ENCODE results near the gene C9orf43. TPM values are rescaled to one million over a fixed set of nuclear protein-coding genes. Genes with fewer than 3 reads are reported as not detected.
"Not testable (repeated sequence)": the region's sequence is repeated elsewhere in the genome, so short reads cannot be mapped to it uniquely, and the experiment has no call there.

Gene C9orf43
- total RNA-seq, 1 donor from 2014 or later, result 0.48 TPM

- no peak for DNase-seq (ENCODE audit: low spot score)
- peaks cover 41% of the 10 kb centered on the region for H3K36me3 Mint-ChIP-seq (ENCODE audit: low read depth)
- H3K9me3 Mint-ChIP-seq, result no peaks in the 10 kb centered on the region
- no peaks in the 10 kb centered on the region for H3K4me1 Mint-ChIP-seq (ENCODE audit: low read depth)
- H3K27me3 Mint-ChIP-seq (ENCODE audit: low read depth), result no peaks in the 10 kb centered on the region
- H3K4me3 Mint-ChIP-seq (ENCODE audit: low read depth), result no peak overlapping the region
- intact Hi-C loops (cut with micrococcal nuclease), result no loop called here
- H3K27ac Mint-ChIP-seq, result no peak overlapping the region
Observed at GRCh38 chr9:113390192-113390960, 20.2 kb upstream of the C9orf43 start.

- DNase-seq (ENCODE audit: low spot score), result no peak
- Mint-ChIP-seq H3K36me3 (ENCODE audit: low read depth) (peaks cover 33% of the 10 kb centered on the region), H3K27me3 (ENCODE audit: low read depth) (no peaks in the 10 kb centered on the region), H3K4me3 (ENCODE audit: low read depth) (no peak overlapping the region), H3K9me3 (no peaks in the 10 kb centered on the region), H3K4me1 (ENCODE audit: low read depth) (no peaks in the 10 kb centered on the region), H3K27ac (no peak overlapping the region)
- intact Hi-C loops (cut with micrococcal nuclease), result no loop called here
Observed at GRCh38 chr9:113391917-113392316, 18.6 kb upstream of the C9orf43 start.

- Mint-ChIP-seq H3K27ac (no peak overlapping the region), H3K4me1 (ENCODE audit: low read depth) (peaks cover 1% of the 10 kb centered on the region), H3K36me3 (ENCODE audit: low read depth) (peaks cover 22% of the 10 kb centered on the region), H3K27me3 (ENCODE audit: low read depth) (no peaks in the 10 kb centered on the region), H3K9me3 (no peaks in the 10 kb centered on the region), H3K4me3 (ENCODE audit: low read depth) (no peak overlapping the region)
- intact Hi-C loops (cut with micrococcal nuclease), result no loop called here
- DNase-seq (ENCODE audit: low spot score), result no peak
Observed at GRCh38 chr9:113393281-113393680, 17.3 kb upstream of the C9orf43 start.

GRCh38 chr9:113395000-113395861, 15.3 kb upstream of the C9orf43 start:
- peaks cover 14% of the 10 kb centered on the region for H3K4me1 Mint-ChIP-seq (ENCODE audit: low read depth)
- H3K27ac Mint-ChIP-seq, result no peak overlapping the region
- no peak for DNase-seq (ENCODE audit: low spot score)
- H3K27me3 Mint-ChIP-seq (ENCODE audit: low read depth), result no peaks in the 10 kb centered on the region
- no peaks in the 10 kb centered on the region for H3K9me3 Mint-ChIP-seq
- intact Hi-C loops (cut with micrococcal nuclease), result no loop called here
- peaks cover 17% of the 10 kb centered on the region for H3K36me3 Mint-ChIP-seq (ENCODE audit: low read depth)
- H3K4me3 Mint-ChIP-seq (ENCODE audit: low read depth), result no peak overlapping the region

GRCh38 chr9:113397203-113397631, 13.3 kb upstream of the C9orf43 start:
- H3K9me3 Mint-ChIP-seq, result no peaks in the 10 kb centered on the region
- H3K4me3 Mint-ChIP-seq (ENCODE audit: low read depth), result no peak overlapping the region
- H3K27ac Mint-ChIP-seq, result no peak overlapping the region

GRCh38 chr9:113398796-113399195, 11.8 kb upstream of the C9orf43 start:
- DNase-seq (ENCODE audit: low spot score), result no peak
- Mint-ChIP-seq H3K4me1 (ENCODE audit: low read depth) (peaks cover 20% of the 10 kb centered on the region), H3K4me3 (ENCODE audit: low read depth) (no peak overlapping the region), H3K27ac (no peak overlapping the region), H3K36me3 (ENCODE audit: low read depth) (peaks cover 5% of the 10 kb centered on the region), H3K9me3 (no peaks in the 10 kb centered on the region), H3K27me3 (ENCODE audit: low read depth) (no peaks in the 10 kb centered on the region)
- intact Hi-C loops (cut with micrococcal nuclease), result no loop called here

More at GRCh38 chr9:113397203-113397631, 13.3 kb upstream of the C9orf43 start:
- DNase-seq (ENCODE audit: low spot score), result no peak
- peaks cover 5% of the 10 kb centered on the region for H3K36me3 Mint-ChIP-seq (ENCODE audit: low read depth)
- peaks cover 20% of the 10 kb centered on the region for H3K4me1 Mint-ChIP-seq (ENCODE audit: low read depth)
- intact Hi-C loops (cut with micrococcal nuclease), result no loop called here
- H3K27me3 Mint-ChIP-seq (ENCODE audit: low read depth), result no peaks in the 10 kb centered on the region

GRCh38 chr9:113399646-113400200, 10.8 kb upstream of the C9orf43 start:
- H3K4me1 Mint-ChIP-seq (ENCODE audit: low read depth), result peaks cover 20% of the 10 kb centered on the region
- intact Hi-C loops (cut with micrococcal nuclease), result loop anchor here (2.0 kb wide), 3 partner anchors 59 to 179 kb away; partner anchors contain the start of genes FKBP15, SLC31A1 and WDR31
- no peak for DNase-seq (ENCODE audit: low spot score)
- H3K27me3 Mint-ChIP-seq (ENCODE audit: low read depth), result no peaks in the 10 kb centered on the region
- no peak overlapping the region for H3K27ac Mint-ChIP-seq
- H3K9me3 Mint-ChIP-seq, result no peaks in the 10 kb centered on the region
- peak overlapping the region; percentile 74 for H3K4me3 Mint-ChIP-seq (ENCODE audit: low read depth)
- peaks cover 5% of the 10 kb centered on the region for H3K36me3 Mint-ChIP-seq (ENCODE audit: low read depth)

- intact Hi-C loops (cut with micrococcal nuclease), result loop anchor here (1.0 to 2.0 kb wide), 10 partner anchors 9 to 257 kb away; partner anchors contain the start of genes C9orf43, FKBP15, POLE3 and SLC31A1
- H3K27ac Mint-ChIP-seq, result peak within 1 kb of the TSS; percentile 62
Observed at GRCh38 chr9:113401027-113401792, 9.3 kb upstream of the C9orf43 start, which contains the start of gene ALAD. Gene ALAD (minus strand): TSS chr9:113401284. CDS start chr9:113393559, 7,725 bp downstream.

GRCh38 chr9:113403646-113404045, 6.9 kb upstream of the C9orf43 start:
- Mint-ChIP-seq H3K27ac (no peak overlapping the region), H3K9me3 (no peaks in the 10 kb centered on the region), H3K4me1 (ENCODE audit: low read depth) (peaks cover 28% of the 10 kb centered on the region), H3K4me3 (ENCODE audit: low read depth) (no peak overlapping the region), H3K27me3 (ENCODE audit: low read depth) (no peaks in the 10 kb centered on the region), H3K36me3 (ENCODE audit: low read depth) (peaks cover 18% of the 10 kb centered on the region)
- no peak for DNase-seq (ENCODE audit: low spot score)
- intact Hi-C loops (cut with micrococcal nuclease), result no loop called here

More at GRCh38 chr9:113401027-113401792, 9.3 kb upstream of the C9orf43 start, which contains the start of gene ALAD:
- Mint-ChIP-seq H3K4me1 (ENCODE audit: low read depth) (peaks cover 20% of the 10 kb centered on the region), H3K4me3 (ENCODE audit: low read depth) (peak within 1 kb of the TSS; percentile 94), H3K36me3 (ENCODE audit: low read depth) (no peaks in the 10 kb centered on the region), H3K27me3 (ENCODE audit: low read depth) (no peaks in the 10 kb centered on the region), H3K9me3 (no peaks in the 10 kb centered on the region)
- DNase-seq (ENCODE audit: low spot score), result peak; percentile 99

GRCh38 chr9:113406353-113406752, 4.2 kb upstream of the C9orf43 start:
- Mint-ChIP-seq H3K4me1 (ENCODE audit: low read depth) (peaks cover 24% of the 10 kb centered on the region), H3K36me3 (ENCODE audit: low read depth) (peaks cover 33% of the 10 kb centered on the region)
- H3K27me3 Mint-ChIP-seq (ENCODE audit: low read depth); intact Hi-C loops (cut with micrococcal nuclease); H3K4me3 Mint-ChIP-seq (ENCODE audit: low read depth); DNase-seq (ENCODE audit: low spot score); H3K9me3 Mint-ChIP-seq; H3K27ac Mint-ChIP-seq: not testable (repeated sequence)

- peaks cover 20% of the 10 kb centered on the region for H3K4me1 Mint-ChIP-seq (ENCODE audit: low read depth)
- peak overlapping the region; percentile 70 for H3K4me3 Mint-ChIP-seq (ENCODE audit: low read depth)
- not testable (repeated sequence) for H3K9me3 Mint-ChIP-seq; H3K27me3 Mint-ChIP-seq (ENCODE audit: low read depth)
- H3K27ac Mint-ChIP-seq, result peak overlapping the region; percentile 56
- H3K36me3 Mint-ChIP-seq (ENCODE audit: low read depth), result peaks cover 33% of the 10 kb centered on the region
- peak; percentile 57 for DNase-seq (ENCODE audit: low spot score)
- intact Hi-C loops (cut with micrococcal nuclease), result loop anchor here (1.0 kb wide), 1 partner anchor 98 kb away; no protein-coding TSS in a partner anchor
Observed at GRCh38 chr9:113406873-113407511, 3.6 kb upstream of the C9orf43 start.

All from activated T-helper 2 cell treated with anti-CD3 and anti-CD28 coated beads, Interferon-gamma antibody, Interleukin-2, Interleukin-4, amounts not matched to agents 10 μg/mL and 5 μg/mL and 100 μg/mL, durations not matched to agents 14 hours and 24 hours and 36 hours (primary cell).